Stimulated activated CD4-positive, alpha-beta T cell treated with anti-CD3 and anti-CD28 coated beads, Interleukin-1b, Interleukin-23, amount 100 ng/mL, for 4 hours (primary cell): ENCODE measurements around the gene CDC23.
"Not testable (repeated sequence)": the region's sequence is repeated elsewhere in the genome, so short reads cannot be mapped to it uniquely, and the experiment has no call there.

Experiments
- DNase-seq, 2 donors: peaks; one replicate each; pipeline ENCODE4 v3.0.0-alpha.2; 2020; ENCODE audit warnings: low read depth in 2 of 2

Gene CDC23

GRCh38 chr5:138212828-138213160 is 329 bp downstream of the CDC23 start:
- no peak for DNase-seq

GRCh38 chr5:138210985-138211384 is 2.1 kb downstream of the CDC23 start:
- DNase-seq = no peak

GRCh38 chr5:138193859-138194258 is 19.3 kb downstream of the CDC23 start:
- DNase-seq = not testable (repeated sequence)

- no peak for DNase-seq
These were observed 20.3 kb downstream of the CDC23 start for GRCh38 chr5:138192826-138193225.

- no peak for DNase-seq
These were observed 24.5 kb downstream of the CDC23 start for GRCh38 chr5:138188626-138189025.

GRCh38 chr5:138186002-138186447 is 27.1 kb downstream of the CDC23 start:
- DNase-seq = no peak

GRCh38 chr5:138182808-138183207 is 30.3 kb downstream of the CDC23 start:
- no peak for DNase-seq

GRCh38 chr5:138180841-138181240 is 32.3 kb downstream of the CDC23 start:
- no peak for DNase-seq

GRCh38 chr5:138180183-138180782 is 32.8 kb downstream of the CDC23 start:
- no peak for DNase-seq

GRCh38 chr5:138179277-138179857 is 33.8 kb downstream of the CDC23 start:
- DNase-seq = no peak

- DNase-seq = peak; percentile 70 to 76
These were observed 34.4 kb downstream of the CDC23 start, which contains the start of the genes BRD8 and KIF20A for GRCh38 chr5:138178516-138179276. BRD8 (minus strand) TSS chr5:138178630; CDS start chr5:138178614, 16 bp downstream. KIF20A (plus strand) TSS chr5:138179112; CDS start chr5:138179681, 569 bp downstream.

- peak in 1 of 2 donors; percentile 5 for DNase-seq
These were observed 35.1 kb downstream of the CDC23 start for GRCh38 chr5:138177941-138178515.

- DNase-seq = no peak
These were observed 42.8 kb downstream of the CDC23 start for GRCh38 chr5:138170299-138170698.

GRCh38 chr5:138169124-138169523 is 44.0 kb downstream of the CDC23 start:
- no peak for DNase-seq

GRCh38 chr5:138163721-138164120 is 49.4 kb downstream of the CDC23 start:
- no peak for DNase-seq

- no peak for DNase-seq
These were observed 52.4 kb downstream of the CDC23 start for GRCh38 chr5:138160706-138161105.

GRCh38 chr5:138159666-138160065 is 53.5 kb downstream of the CDC23 start:
- no peak for DNase-seq

- DNase-seq = no peak
These were observed 55.5 kb downstream of the CDC23 start for GRCh38 chr5:138157626-138158025.

GRCh38 chr5:138155977-138156376 is 57.1 kb downstream of the CDC23 start:
- not testable (repeated sequence) for DNase-seq

GRCh38 chr5:138149530-138149929 is 63.6 kb downstream of the CDC23 start:
- DNase-seq = no peak

- no peak for DNase-seq
These were observed 64.3 kb downstream of the CDC23 start for GRCh38 chr5:138148811-138149210.

GRCh38 chr5:138143578-138143977 is 69.5 kb downstream of the CDC23 start:
- DNase-seq = not testable (repeated sequence)
